Measurements from ENCODE around the gene ZFP36L2. TPM values are rescaled to one million over a fixed set of nuclear protein-coding genes. Genes with fewer than 3 reads are reported as not detected.

The ZFP36L2 gene
- total RNA-seq, 4 donors from 2014 or later: 146 to 287 (median 172) TPM

DNA sequence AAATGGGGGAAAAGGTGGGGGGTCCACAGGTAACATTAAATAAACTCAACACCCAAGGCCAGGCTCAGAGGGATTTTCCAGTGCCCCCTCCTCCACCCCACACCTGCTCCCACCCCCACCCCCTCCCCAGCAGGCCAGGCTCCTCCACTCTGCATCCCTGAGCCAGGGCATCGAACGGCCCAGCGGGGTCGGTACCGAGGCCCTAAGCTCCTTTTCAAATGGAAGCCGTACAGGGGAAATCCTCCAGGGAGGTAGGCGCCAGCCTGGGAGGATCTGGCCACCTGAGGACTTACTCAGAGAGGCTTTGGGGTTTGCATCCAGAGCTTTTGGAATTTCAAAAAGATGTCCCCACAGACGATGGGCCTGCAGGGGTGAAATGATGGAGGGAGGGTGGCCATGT, 46.5 kb downstream of the ZFP36L2 start:
- 92% methylated on average over 7 of the region's 8 CpGs; no CpG with 5 or more reads in 1 of the 2 donors for WGBS, 2 donors
- TF ChIP-seq POLR2A (IDR thresholded peaks at IDR 0.05): no peak
- TF ChIP-seq, protein P1, sequence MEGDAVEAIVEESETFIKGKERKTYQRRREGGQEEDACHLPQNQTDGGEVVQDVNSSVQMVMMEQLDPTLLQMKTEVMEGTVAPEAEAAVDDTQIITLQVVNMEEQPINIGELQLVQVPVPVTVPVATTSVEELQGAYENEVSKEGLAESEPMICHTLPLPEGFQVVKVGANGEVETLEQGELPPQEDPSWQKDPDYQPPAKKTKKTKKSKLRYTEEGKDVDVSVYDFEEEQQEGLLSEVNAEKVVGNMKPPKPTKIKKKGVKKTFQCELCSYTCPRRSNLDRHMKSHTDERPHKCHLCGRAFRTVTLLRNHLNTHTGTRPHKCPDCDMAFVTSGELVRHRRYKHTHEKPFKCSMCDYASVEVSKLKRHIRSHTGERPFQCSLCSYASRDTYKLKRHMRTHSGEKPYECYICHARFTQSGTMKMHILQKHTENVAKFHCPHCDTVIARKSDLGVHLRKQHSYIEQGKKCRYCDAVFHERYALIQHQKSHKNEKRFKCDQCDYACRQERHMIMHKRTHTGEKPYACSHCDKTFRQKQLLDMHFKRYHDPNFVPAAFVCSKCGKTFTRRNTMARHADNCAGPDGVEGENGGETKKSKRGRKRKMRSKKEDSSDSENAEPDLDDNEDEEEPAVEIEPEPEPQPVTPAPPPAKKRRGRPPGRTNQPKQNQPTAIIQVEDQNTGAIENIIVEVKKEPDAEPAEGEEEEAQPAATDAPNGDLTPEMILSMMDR (IDR thresholded peaks at IDR 0.05): no peak
- H3K27me3 ChIP-seq: no peaks in the 10 kb centered on the region
- peaks cover 16 to 19% of the 10 kb centered on the region in 2 donors for H3K4me1 ChIP-seq
- H3K36me3 ChIP-seq: no peaks in the 10 kb centered on the region
- H3K9me3 ChIP-seq: no peaks in the 10 kb centered on the region
- DNase-seq: no peak
- H3K4me3 ChIP-seq (replicated peaks in 1 of 3): no peak overlapping the region
- intact Hi-C loops (cut with DNase I): no loop called here
- H3K27ac ChIP-seq: peak overlapping the region in 2 of 3 donors; percentile 86 to 94

DNA sequence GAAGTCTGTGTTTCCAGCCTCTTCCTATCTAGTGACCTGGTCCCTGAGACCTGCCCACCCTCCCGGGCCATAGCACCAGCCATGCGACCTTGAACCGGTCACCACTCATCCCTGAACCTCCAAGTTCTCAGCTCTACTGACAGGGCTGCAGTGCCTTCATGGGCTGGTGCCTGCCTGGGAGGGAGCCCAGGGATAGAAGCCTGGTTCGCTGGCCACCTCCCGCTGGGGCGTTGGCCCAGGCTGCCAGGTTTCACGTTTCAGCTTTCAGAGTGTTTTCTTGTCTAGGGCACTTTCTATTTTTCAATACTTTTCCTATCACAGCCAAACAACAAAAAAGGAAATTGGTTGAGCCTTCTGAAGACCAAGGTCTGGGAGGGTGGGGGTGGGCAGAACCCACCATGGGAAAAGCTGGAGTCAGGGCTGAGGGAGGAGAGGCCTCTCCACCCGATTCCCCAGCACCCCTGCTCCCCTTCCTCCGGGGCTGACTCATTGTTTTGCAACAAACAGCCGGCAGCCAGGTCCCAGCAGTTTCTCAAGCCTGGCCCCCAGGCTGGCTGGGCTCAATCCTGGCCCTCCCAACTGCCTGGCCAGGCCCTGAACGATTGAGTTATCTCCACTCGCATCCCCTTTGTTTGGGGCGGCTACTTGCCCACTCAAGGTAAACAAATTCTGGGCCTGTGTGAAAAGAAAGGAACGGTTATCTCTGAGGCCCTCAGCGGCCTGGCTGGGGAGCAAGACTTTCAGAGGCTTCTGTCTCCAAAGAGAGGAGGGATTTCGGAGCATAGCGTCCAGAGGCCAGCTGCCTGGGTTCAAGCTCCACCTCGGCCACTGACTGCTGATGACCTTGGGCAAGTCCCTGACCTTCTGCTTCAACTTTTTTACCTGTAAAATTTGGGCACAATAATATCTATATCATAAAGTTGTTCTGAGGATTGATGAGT, 47.5 kb downstream of the ZFP36L2 start:
- no peak overlapping the region for H3K4me3 ChIP-seq (replicated peaks in 1 of 3)
- DNase-seq: peak; percentile 86 to 91
- peak in 1 of 2 donors; percentile 35 for TF ChIP-seq POLR2A (IDR thresholded peaks at IDR 0.05)
- TF ChIP-seq, protein P1 (IDR thresholded peaks at IDR 0.05): no peak
- H3K36me3 ChIP-seq: no peaks in the 10 kb centered on the region
- no peaks in the 10 kb centered on the region for H3K27me3 ChIP-seq
- H3K9me3 ChIP-seq: no peaks in the 10 kb centered on the region
- peaks cover 16 to 19% of the 10 kb centered on the region in 2 donors for H3K4me1 ChIP-seq
- intact Hi-C loops (cut with DNase I): no loop called here
- 32 to 33% methylated on average over 15 to 18 of the region's 18 CpGs for WGBS, 2 donors
- H3K27ac ChIP-seq: peak overlapping the region; percentile 86 to 95 (median 94)

DNA sequence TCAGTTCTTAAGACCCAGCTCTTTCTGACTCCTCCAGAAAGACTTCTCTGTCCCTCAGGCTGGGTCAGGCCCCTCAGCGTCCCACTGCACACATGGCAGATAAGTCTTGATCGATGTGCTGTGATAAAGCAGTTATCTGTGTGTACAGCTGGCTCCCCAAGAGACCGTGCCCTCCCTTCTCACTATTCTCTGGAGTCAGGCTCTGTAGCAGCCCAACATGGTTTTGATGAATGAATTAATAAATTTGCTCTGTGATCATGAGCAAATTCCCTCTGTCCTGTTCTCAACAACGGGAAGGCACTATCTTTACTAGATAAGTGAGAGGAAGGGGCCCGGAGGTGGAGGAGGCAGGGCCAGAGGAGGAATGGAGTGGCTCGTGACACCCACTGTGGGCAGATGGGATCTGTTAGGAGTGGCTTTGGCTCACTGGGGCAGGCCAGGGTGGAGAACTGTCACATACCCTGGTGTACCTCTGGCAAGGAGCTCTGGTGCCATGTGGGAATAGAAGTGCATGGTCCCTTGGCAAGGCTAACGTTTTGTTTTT, 48.3 kb downstream of the ZFP36L2 start:
- Histone ChIP-seq H3K27ac (peak overlapping the region; percentile 86 to 95 (median 94)), H3K4me1 (peaks cover 16 to 19% of the 10 kb centered on the region in 2 donors), H3K27me3 (no peaks in the 10 kb centered on the region), H3K9me3 (no peaks in the 10 kb centered on the region), H3K36me3 (no peaks in the 10 kb centered on the region), H3K4me3 (replicated peaks in 1 of 3) (no peak overlapping the region)
- TF ChIP-seq POLR2A (IDR thresholded peaks at IDR 0.05): no peak
- TF ChIP-seq, protein P1 (IDR thresholded peaks at IDR 0.05): no peak
- WGBS, 2 donors: 71 to 74% methylated on average over 7 of the region's 7 CpGs
- DNase-seq: no peak
- intact Hi-C loops (cut with DNase I): no loop called here

DNA sequence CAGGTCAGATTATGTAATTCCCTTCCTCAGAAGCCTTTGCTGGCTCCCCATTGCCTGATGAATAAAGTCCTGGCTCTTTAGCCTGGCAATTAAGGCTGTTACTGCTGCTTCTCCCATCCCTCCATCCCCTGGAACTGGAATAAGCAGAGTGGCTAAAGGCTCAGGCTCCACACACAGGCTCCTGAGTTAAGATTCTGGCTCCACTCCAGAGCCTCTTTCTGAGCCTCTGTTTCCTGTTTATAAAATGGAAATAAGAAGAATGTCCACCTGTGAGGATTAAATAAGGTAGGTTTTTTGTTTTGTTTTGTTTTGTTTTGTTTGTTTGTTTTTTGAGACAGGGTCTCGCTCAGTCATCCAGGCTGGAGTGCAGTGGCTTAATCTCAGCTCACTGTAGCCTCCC, 50.0 kb downstream of the ZFP36L2 start:
- 86 to 100% methylated on average over 1 of the region's 1 CpG for WGBS, 2 donors
- Histone ChIP-seq H3K4me1 (peaks cover 16 to 19% of the 10 kb centered on the region in 2 donors), H3K9me3 (no peaks in the 10 kb centered on the region), H3K27ac (no peak overlapping the region), H3K36me3 (no peaks in the 10 kb centered on the region), H3K27me3 (no peaks in the 10 kb centered on the region), H3K4me3 (replicated peaks in 1 of 3) (no peak overlapping the region)
- DNase-seq: no peak
- intact Hi-C loops (cut with DNase I): no loop called here
- TF ChIP-seq, protein P1 (IDR thresholded peaks at IDR 0.05): no peak
- TF ChIP-seq POLR2A (IDR thresholded peaks at IDR 0.05): no peak

DNA sequence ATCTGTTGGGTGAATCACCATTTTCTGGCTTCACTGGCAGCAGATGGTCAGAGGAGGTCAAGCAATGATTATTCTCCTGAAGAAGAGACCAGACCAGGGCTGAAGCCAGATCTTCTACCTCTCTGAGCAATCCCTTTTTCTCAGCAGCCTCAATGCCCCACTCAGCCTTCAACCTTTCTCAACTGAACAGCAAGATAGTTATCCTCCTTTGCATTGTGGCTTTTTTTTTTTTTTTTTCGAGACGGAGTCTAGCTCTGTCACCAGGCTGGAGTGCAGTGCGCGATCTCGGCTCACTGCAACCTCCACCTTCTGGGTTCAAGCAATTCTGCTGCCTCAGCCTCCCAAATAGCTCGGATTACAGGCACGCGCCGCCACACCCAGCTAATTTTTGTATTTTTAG, 50.5 kb downstream of the ZFP36L2 start:
- intact Hi-C loops (cut with DNase I): no loop called here
- TF ChIP-seq POLR2A (IDR thresholded peaks at IDR 0.05): no peak
- TF ChIP-seq, protein P1 (IDR thresholded peaks at IDR 0.05): no peak
- peaks cover 16 to 23% of the 10 kb centered on the region in 2 donors for H3K4me1 ChIP-seq
- H3K9me3 ChIP-seq: no peaks in the 10 kb centered on the region
- 94 to 97% methylated on average over 9 of the region's 9 CpGs for WGBS, 2 donors
- H3K36me3 ChIP-seq: no peaks in the 10 kb centered on the region
- H3K4me3 ChIP-seq (replicated peaks in 1 of 3): no peak overlapping the region
- no peak overlapping the region for H3K27ac ChIP-seq
- no peaks in the 10 kb centered on the region for H3K27me3 ChIP-seq
- no peak for DNase-seq

All from thyroid gland (tissue), 4 donors.